AG09309 (cell line): ENCODE data around the gene ZSCAN5B.
"Not testable (repeated sequence)": the region's sequence is repeated elsewhere in the genome, so short reads cannot be mapped to it uniquely, and the experiment has no call there.

Experiments
- DNase-seq: peaks from one replicate; pipeline ENCODE4 v3.0.0-alpha.2; 2010; ENCODE audit warnings: low read depth
- H3K4me3 ChIP-seq: 2 replicates; pipeline ENCODE4 v1.5.1; 2011; ENCODE audit warnings: mild to moderate bottlenecking, low read depth, low read length, moderate library complexity; ENCODE audit not compliant: control insufficient read depth
- CTCF ChIP-seq: IDR thresholded peaks from 2 replicates; pipeline ENCODE4 v1.5.1; 2011; ENCODE audit warnings: mild to moderate bottlenecking, low read depth, low read length, inconsistent platforms; ENCODE audit not compliant: insufficient read depth, control insufficient read depth; ENCODE audit errors: missing control alignments

Gene ZSCAN5B

GRCh38 chr19:56152644-56153043 is 44.9 kb downstream of the ZSCAN5B start:
- no peak overlapping the region for H3K4me3 ChIP-seq
- no peak for DNase-seq
- TF ChIP-seq CTCF: no peak

- H3K4me3 ChIP-seq: no peak overlapping the region
- TF ChIP-seq CTCF: no peak
Observed at GRCh38 chr19:56150358-56150757, 47.2 kb downstream of the ZSCAN5B start.

GRCh38 chr19:56149656-56150038 is 47.9 kb downstream of the ZSCAN5B start:
- TF ChIP-seq CTCF: no peak
- no peak overlapping the region for H3K4me3 ChIP-seq
- no peak for DNase-seq

More at GRCh38 chr19:56150358-56150757, 47.2 kb downstream of the ZSCAN5B start:
- no peak for DNase-seq

- not testable (repeated sequence) for H3K4me3 ChIP-seq, DNase-seq
Observed at GRCh38 chr19:56148955-56149655, 48.5 kb downstream of the ZSCAN5B start.

GRCh38 chr19:56148096-56148495 is 49.5 kb downstream of the ZSCAN5B start:
- no peak for DNase-seq
- TF ChIP-seq CTCF: no peak
- H3K4me3 ChIP-seq: no peak overlapping the region

- no peak for TF ChIP-seq CTCF
- no peak overlapping the region for H3K4me3 ChIP-seq
- no peak for DNase-seq
Observed at GRCh38 chr19:56147307-56147706, 50.3 kb downstream of the ZSCAN5B start.

GRCh38 chr19:56146904-56147303 is 50.7 kb downstream of the ZSCAN5B start:
- H3K4me3 ChIP-seq: no peak overlapping the region
- DNase-seq: no peak
- no peak for TF ChIP-seq CTCF
